ENCODE results near the gene SAMD11. TPM values are rescaled to one million over a fixed set of nuclear protein-coding genes. Genes with fewer than 3 reads are reported as not detected.
A peak's percentile ranks its signal among the peaks of the same experiment; 100 is the strongest.

Gene SAMD11
- total RNA-seq, 1 donor from 2014 or later, result 15.0 TPM

DNA sequence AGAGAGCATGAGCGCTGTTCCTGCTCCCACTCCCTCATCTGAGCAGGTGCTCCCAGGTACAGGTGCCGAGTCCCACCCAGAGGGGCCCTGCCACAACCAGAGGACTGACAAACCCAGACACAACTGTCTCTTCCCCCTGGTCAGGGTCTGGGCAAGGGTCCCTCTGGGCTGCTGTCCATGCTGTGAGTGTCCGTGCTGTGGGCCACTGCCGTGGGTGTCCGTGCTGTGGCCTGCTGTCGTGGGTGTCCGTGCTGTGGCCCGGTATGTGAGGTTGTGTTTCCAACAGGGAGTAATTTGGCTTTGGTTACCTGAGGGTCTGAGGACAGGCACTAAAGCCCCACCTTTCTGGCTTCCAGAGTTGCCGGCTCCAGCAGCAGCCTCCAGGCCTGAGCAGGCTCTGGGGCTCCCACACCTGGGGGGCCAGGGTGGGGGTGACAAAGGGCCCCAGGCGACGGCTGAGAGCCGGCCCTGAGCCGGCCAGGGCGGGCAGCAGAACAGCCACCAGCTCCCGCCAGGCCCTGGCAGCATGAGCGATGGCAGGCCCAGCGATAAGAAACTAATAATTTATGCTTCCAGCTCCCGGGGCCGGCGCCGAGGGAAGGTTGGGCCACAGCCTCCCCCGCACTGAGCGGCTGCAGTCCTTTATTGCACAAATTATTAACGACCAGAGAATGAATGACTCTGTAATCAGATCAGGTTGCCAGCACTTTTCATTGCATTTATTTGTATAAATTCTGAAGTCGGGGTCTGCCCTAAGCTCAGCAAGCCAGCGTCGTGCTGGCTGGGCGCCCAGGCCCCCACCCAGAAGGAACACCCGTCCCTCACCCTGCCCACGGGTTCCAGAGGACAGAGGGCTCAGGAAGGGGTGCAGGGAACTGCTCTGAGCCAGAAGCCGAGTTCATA, 7.3 kb upstream of the SAMD11 start:
- DNase-seq (ENCODE audit: low spot score), result no peak

DNA sequence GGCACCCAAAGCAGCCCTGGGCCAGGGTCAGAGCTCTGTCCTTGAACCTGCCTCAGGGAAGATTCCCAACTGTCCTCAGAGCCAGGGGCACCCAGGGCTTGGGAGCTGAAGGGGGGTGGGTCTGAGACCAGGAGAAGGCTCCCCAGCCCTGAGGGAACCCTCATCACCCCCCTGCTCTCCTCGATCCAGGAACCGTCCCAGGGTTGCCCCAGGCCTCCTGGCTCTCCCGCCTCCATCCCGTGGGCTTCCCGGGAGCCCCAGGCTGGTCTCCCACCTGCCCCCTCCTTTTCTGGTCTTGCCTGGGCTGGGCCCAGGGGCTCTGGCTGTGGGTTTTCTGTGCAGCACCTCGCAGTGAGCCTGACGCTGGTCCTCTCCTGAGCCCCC, 6.7 kb upstream of the SAMD11 start:
- no peak for DNase-seq (ENCODE audit: low spot score)

DNA sequence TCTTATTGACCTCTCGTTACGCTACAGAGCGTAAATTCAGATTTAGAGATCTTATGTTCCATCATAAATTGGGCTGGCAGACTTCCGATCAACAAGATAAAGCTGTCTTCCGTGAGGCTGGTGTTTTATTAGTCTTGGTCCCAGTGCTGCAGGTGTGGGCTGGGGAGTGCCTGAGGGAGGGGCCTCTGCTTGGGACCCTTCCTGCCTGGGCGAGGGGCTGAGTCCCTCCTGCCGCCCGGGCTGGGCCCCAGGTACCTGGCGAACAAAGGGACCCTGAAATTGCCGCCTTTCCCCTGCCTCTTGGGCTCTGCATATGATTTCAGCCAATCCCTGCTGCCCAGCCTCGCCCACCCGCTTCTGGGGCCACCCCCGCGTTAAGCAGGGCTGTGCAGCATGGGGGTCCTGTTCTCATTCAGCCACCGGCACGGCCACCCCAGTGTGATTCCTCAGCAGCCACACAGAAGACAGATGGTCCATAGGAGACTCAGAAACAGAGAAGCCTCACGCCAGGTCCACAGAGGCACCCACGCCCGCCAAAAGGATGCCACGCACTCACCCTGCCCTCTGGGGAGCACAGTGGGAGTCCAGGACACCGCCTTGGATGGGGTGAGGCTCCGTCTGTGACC, 6.1 kb upstream of the SAMD11 start:
- no peak for DNase-seq (ENCODE audit: low spot score)

DNA sequence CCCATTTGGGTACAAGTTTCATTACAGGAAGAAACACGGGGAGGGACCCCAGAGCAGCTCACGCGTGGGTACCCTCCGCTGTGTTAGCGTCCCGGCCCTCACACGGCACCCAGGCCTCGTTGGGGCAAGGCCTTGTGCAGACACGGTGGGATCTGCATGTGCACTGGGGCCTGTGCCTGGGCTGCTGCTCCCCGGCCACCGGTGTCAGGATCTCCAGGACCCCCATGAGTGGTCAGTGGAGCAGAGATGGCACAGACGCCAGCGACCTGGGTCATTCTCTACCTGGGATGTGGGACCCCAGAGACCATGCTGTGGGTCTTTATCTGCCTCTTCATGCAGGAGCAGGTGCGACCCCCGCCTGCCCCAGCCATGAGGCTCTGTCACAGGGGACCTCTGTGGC, 5.4 kb upstream of the SAMD11 start:
- no peak for DNase-seq (ENCODE audit: low spot score)

DNA sequence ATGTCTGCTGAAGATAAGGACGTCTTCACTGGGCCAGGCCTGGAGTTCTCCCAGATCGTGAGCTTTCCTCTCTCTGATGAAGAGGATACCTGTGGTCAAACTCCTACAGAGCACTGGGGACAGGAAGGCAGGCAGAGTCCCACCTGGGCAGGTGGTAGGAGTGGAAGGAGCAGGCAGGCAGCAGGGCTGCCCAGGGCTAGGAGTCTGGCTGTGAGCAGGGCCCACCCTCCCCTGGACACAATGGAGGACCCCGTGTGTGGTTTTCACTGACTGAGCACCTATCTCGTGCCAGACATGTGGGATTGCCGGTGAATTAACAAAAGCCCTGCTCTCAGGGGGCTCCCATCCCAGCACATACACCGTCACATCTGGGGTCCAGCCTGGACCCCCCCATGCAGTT, 4.9 kb upstream of the SAMD11 start:
- DNase-seq (ENCODE audit: low spot score), result no peak

DNA sequence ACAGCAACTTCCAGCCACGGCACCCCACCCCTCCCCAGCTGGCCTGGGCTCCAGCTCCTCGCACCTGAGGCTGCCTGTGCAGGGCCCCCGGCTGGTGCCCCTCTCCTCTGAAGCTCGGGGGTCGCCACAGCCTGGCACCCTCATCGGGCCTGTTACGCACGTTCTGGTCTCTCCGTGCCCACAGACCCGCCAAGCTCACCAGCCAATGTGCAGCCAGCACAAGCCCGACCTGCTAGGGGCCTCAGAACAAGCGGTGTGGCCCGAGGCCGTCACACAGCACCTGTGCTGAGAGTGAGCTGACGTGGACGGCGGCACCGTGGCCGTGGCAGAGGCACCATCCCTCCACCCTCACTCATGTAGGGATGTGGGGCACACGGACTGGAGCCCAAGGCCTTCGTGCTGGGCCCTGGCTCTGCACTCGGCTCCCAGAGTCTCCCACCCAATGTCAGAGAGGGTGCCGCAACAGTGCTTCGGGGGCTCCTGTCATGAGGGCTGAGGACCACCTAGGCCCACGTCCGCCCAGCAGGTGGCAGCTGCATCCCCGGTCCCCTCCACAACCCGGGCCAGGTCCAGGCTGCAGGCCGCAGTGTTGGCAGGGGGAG, 4.4 kb upstream of the SAMD11 start:
- DNase-seq (ENCODE audit: low spot score), result no peak

DNA sequence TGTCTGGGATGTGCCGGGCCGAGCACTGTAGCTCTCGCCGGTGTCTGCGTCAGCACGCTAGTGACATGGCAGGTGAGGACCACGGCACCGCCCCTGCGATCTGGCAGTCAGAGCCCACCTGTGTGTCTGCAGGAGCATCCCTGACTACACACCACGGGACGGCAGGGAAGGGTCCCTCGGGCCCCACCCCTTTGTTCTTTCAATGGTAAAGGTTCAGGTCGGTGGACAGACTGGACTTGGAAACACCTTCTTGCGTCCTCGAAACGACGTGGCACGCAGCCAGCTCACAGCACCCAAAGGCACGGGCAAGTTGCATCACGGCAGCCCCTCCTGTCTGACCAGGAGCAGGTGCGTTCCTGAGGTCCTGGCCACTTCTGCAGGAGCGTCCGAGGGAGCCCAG, 3.7 kb upstream of the SAMD11 start:
- no peak for DNase-seq (ENCODE audit: low spot score)

DNA sequence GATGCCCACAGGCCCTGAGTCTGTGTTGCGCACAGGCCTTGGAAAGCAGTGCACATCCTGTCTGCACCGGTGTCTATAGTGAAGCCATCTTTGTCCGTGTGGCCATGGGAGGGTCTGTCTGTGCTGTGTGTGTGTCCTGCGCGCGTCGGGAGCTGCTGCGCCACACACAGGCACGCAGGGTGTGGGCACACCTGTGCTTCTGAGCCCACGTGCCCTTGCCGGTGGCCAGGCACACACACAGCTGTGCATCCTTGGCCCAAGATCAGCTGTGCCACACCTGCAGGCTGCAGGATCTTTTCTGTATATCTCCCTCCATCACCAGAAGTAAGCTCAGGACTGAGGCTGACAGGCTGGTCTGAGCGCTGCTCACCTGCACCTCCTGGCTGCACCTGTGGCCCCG, 3.2 kb upstream of the SAMD11 start:
- DNase-seq (ENCODE audit: low spot score), result no peak

DNA sequence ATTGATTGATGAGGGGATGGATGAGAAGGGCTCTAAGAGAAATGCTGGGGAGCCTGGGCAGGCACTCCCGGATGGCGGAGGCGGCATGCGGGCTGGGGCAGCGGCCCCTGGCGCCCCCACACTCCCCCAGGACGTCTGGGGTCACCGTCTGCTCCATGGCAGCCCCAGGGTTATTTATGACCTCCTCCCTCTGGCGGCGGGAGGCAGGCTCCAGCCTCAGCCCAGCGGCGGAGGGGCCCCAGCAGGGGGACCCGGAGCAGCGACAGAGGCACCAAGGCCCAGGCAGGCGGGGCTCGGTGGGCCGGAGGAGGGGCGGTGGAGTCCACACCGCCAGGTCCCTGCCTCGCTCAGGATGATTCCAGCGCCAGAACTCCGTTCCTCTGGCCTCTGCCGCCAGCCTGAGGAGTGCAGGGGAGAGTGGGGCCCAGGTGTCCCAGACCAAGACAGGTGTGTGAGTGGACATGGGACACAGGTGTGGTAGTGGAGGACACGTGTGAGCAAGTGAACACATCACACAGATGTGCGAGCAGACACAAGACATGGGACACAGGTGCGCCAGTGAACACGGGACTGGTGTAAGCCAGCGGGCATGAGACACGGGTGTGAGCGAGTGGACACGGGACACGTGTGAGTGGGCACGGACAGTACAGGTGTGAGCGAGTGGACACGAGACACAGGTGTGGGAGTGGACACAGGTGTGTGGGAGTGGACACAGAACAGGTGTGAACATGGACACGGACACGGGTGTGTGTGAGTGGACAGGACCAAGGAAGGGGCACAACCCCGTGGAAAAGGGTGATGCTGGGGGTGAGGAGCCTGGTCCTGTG, 2.5 kb upstream of the SAMD11 start:
- peak; percentile 54 for DNase-seq (ENCODE audit: low spot score)

DNA sequence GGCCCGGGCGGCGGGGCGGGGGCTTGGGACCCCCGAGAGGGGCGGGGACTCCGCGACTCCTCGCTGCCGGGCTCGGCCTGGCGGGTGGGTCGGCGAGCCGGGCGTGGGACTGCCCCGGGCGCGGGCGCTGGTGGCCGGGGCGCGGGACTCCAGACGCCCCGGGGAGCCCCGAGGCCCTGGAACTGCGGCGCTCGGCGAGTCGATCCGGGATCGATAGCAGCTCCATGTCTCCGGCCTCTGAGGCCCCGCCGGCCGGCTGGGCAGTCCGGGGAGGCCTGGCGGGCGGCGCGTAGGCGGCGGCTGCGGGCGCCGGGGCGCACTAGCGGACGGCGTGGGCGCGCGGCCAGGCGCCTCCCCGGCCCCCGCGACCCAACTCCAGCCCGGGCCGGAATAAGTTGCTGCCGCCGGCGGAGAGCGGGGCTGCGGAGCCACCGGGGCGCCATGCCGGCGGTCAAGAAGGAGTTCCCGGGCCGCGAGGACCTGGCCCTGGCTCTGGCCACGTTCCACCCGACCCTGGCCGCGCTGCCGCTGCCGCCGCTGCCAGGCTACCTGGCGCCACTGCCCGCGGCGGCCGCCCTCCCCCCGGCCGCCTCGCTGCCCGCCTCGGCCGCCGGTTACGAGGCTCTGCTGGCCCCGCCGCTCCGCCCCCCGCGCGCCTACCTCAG, 400 bp downstream of the SAMD11 start:
- DNase-seq (ENCODE audit: low spot score), result no peak

DNA sequence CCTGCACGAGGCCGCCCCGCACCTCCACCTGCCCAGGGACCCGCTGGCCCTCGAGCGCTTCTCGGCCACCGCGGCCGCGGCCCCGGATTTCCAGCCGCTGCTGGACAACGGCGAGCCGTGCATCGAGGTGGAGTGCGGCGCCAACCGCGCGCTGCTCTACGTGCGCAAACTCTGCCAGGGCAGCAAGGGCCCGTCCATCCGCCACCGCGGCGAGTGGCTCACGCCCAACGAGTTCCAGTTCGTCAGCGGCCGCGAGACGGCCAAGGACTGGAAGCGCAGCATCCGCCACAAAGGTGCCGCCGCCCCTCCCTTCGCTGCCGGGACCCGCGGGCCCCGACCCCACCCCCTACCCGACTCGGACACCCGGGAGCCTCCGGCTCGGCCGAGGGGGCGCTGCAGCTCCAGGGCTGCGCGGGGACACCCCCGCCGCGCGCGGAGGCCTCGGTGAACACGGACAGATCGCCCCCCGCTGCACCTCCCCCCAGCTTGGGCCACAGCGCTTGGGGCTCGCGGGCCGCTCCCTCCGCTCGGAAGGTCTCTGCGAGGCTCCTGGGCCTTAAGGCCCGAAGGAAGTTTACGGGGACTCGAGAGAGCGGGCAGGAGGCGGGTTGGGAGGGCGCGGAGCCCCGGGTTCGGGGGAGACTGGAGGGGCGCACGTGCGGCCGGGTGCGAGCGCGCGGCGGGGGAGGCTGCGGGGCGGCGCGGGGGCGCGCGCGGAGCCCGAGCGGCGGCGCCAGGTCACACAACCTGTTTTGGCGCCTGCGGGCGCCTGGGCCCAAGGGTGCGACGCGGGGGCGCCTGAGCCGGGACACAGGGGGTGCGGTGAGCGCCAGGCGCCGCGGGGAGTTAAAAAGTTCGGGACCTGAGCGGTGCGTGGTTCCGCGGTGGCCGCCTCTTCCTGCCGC, 1.2 kb downstream of the SAMD11 start:
- no peak for DNase-seq (ENCODE audit: low spot score)

DNA sequence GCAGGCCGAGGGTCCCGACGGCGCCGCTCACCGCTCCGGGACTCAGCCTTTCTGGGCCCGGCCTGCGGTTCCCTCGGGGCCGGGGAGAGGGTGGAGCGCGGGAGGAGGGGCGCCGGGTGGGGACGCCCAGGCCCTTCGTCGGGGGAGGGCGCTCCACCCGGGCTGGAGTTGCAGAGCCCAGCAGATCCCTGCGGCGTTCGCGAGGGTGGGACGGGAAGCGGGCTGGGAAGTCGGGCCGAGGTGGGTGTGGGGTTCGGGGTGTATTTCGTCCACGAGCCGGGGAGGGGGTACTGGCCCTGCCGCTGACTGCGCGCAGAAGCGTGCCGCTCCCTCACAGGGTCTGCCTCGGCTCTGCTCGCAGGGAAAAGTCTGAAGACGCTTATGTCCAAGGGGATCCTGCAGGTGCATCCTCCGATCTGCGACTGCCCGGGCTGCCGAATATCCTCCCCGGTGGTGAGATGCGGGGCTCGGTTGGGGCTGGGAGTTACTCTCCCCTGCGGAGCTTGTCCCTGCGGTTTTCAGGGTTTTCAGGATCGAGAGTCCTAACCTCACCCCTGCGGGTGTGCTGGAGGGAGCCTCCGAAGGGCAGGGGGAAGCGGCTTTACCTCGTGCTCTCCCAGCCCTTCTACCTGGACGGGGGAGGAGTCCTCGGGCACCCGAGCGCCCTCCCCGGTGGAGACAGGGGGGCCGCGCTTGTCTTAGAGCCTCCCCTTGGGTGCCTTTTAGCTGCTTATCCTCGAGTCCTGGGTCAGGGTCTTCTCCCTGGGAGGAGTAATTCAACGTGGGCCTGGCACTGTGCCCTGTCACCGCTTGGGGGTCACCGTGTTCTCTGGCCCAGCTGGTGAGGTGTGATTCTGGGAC, 2.1 kb downstream of the SAMD11 start:
- no peak for DNase-seq (ENCODE audit: low spot score)

DNA sequence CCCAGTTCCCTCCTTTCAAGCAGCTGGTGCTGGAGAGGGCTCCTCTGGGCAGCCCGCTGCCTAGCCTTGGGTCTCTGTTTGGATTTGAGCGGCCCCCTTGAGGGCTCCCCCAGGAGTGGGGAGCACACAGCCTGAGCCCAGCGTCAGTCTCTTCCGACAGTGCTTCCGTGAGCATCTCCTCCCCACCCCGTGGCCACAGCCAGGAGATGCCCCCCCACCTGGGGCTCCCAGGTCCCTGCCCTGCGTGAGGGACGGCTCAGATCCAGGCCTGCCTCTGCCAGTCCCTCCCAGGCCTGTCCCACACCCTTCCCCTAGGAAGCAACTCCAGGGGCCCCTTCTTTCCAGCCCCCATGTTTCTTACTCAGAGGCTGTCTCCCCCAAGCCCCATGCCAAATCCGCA, 3.5 kb downstream of the SAMD11 start:
- DNase-seq (ENCODE audit: low spot score), result no peak

DNA sequence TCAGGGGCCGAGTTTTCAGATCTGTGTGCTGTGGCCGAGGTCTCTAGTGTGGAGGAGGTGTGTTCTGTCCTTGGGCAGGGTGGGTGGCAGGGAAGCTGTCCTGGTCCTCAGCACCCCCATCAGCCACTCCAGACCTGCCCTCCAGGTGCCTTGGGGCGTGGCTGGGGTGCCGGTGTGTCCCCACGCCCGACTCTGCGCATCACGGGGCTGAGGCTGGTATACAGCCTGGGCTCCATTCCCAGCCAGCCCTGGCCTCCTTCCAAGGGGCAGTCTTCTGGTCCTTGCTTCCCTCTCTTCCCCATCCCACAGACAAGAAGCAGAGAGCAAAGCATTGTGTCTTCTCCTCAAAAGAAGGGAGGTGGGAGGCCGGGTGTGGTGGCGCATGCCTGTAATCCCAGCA, 4.0 kb downstream of the SAMD11 start:
- no peak for DNase-seq (ENCODE audit: low spot score)

DNA sequence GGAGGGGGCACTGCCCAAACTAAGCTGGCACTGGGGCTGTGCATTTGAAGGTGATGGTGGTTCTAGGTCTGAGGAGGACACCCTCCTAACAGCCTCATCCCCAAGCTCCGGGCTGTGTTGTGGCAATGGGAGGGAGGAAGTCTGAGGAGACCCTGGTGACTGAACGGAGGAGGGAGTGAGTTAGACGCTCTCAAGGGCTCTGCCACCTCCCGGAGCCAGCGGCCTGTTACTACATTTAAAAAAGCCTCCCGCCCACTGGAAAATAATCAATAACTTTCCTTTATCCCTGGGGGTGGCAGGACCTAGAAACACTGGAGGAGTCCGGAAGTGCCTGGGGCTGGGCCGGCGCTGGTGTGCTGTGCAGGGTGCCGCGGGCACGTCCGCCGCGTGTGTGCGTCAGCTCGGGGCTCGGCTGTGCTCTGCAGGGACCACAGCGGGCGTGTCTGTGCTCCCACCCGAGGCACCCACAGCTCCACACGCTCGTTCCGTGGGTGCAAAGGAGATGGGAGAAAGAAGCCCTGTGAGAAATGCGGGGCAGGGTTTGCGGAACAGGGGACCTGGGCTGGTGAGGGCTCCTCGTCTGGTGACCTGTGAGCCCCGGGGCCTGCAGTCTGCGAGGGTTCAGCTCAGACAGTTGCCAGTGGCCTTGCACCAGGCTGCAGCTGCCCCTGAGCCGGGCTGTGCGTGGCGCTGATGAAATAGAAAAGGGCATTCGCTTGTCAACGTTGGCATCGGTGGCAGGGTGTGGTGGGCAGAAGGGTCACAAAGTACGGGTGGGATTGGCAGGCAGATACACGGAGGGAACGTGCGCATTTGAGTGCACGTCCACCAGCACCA, 5.3 kb downstream of the SAMD11 start:
- no peak for DNase-seq (ENCODE audit: low spot score)

DNA sequence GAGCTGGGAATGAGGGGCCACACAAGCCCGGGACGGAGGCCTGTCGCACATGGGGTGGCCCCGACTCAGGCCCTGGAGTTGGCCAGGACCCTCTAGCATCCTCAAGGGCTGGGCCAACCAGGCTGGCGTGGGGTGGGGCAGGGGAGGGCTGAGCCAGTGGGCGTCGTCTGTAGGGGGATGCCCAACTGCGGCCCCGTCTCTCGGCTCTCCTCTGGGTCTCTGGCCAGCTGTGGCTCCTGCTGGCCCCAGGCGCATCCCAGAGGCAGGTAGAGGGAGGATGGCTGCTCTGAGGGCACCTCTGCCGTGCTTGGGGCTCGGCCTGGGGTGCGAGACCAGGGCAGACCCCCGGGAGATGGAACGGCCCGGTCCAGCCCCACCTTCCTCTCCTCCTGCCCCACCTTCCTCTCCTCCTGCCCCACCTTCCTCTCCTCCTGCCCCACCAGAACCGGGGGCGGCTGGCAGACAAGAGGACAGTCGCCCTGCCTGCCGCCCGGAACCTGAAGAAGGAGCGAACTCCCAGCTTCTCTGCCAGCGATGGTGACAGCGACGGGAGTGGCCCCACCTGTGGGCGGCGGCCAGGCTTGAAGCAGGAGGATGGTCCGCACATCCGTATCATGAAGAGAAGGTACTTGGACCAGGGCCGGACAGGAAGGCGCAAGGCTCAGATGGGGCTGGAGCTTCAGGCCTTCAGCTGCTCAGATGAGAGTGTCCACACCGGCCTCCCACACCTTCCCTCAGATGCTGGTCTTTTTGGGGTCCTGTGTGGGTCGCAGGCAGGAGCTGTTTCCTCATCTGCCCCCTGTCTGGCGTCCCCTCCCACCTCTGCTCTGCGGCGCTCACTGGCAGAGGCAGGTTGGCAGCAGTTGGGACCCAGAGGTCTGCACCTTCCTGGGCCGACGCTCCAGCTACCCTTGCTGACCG, 6.2 kb downstream of the SAMD11 start:
- DNase-seq (ENCODE audit: low spot score), result no peak

DNA sequence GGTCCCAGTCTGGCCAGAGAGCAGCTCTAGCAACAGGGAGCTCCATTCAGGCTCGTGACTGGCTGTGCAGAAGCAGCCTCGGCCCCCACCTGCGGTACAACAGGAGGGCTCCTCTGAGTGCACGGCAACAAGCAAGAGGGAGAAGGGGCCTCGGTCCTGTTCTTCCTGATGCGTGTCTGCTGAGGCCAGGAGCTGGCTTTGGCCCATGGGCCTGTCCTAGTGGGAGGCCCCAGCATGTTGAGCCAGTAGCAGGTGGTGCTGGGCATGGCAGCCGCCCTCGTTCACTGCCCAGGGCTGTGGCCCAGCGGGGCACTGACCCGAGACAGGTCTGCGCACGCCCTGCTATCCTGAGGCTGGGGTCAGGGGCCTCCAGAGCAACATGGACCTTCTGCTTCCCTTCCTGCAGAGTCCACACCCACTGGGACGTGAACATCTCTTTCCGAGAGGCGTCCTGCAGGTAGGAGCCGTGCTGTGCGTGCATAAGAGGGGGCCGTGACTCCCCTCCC, 7.0 kb downstream of the SAMD11 start:
- no peak for DNase-seq (ENCODE audit: low spot score)

Data from mucosa of gallbladder (tissue), 1 donor.